Measurements from ENCODE around the gene SMARCA2.

GRCh38 chr9:2198956-2199635 is 183.9 kb downstream of the SMARCA2 start:
- TF ChIP-seq CTCF (IDR thresholded peaks at IDR 0.05) (no peak), EP300 (IDR thresholded peaks at IDR 0.05) (no peak)
